HCT116 (cell line): ENCODE data around the gene AGPAT2. TPM values are rescaled to one million over a fixed set of nuclear protein-coding genes. Genes with fewer than 3 reads are reported as not detected.

Experiments
- ATAC-seq: fragments of 200-7000 bp; cut with Tn5 transposase; 2 replicates; pipeline ENCODE4 v1.9.1; 2020; ENCODE audit warnings: mild to moderate bottlenecking, moderate library complexity
- BruUV-seq: library from RNA; stranded (reverse); fragments of 400-500 nt; replicated peaks from 2 replicates; lab custom pipeline; 2021; lab: Mats Ljungman, UMichigan
- CTCF ChIA-PET: fragments of 300-600 bp; sonication (Branson Sonifier 250); formaldehyde crosslinking; loops from one replicate; lab custom pipeline; 2021; ENCODE audit warnings: antibody characterized with exemption; lab: Charles Lee
- POLR2A ChIA-PET: fragments of 300-600, 350-600 bp; sonication (Branson Sonifier 250); formaldehyde crosslinking; loops from one replicate; lab custom pipeline; 2021; ENCODE audit warnings: antibody characterized with exemption; lab: Charles Lee
- RAD21 ChIA-PET, 2 experiments: fragments of 300-600 bp; sonication (Branson Sonifier 250); formaldehyde crosslinking; loops; one replicate each; lab custom pipeline; 2023; ENCODE audit warnings: low total read pairs in 2 of 2; ENCODE audit not compliant: uncharacterized antibody in 2 of 2, unreplicated experiment in 2 of 2, low non-redundant PET in 1 of 2; lab: Charles Lee
- DNase-seq: peaks from one replicate; pipeline ENCODE4 v3.0.0-alpha.2; 2010; ENCODE audit warnings: low read depth, low spot score
- H2AFZ ChIP-seq: fragments of 200-600 bp; shearing (Covaris generic), sonication (generic); 2 replicates; pipeline ENCODE4 v1.6.1; 2017; ENCODE audit warnings: low read depth, mixed run types, mixed read lengths, antibody characterized with exemption, low read length; ENCODE audit not compliant: poor library complexity, severe bottlenecking
- H3K27ac ChIP-seq: 2 replicates; pipeline ENCODE4 v1.5.1; 2012; ENCODE audit warnings: low read depth, low read length
- H3K27me3 ChIP-seq: fragments of 200-600 bp; sonication (generic); 2 replicates; pipeline ENCODE4 v1.6.1; 2016; ENCODE audit warnings: mixed run types, low read length, mixed read lengths; ENCODE audit not compliant: insufficient read depth
- H3K36me3 ChIP-seq, 2 experiments: fragments of 200-500 bp in 1 of 2; fragments of 200-600 bp in 1 of 2; sonication (Bioruptor generic) in 1 of 2; sonication (generic) in 1 of 2; 2 replicates each; pipeline versions ENCODE4 v1.5.1 to v1.6.1; 2014 to 2016; ENCODE audit warnings: low read length in 2 of 2, inconsistent platforms in 1 of 2, mixed read lengths in 1 of 2, mixed run types in 1 of 2; ENCODE audit not compliant: insufficient read depth in 2 of 2, control insufficient read depth in 1 of 2
- H3K4me1 ChIP-seq, 2 experiments: fragments of 200-600 bp in 1 of 2; sonication (generic) in 1 of 2; 2 replicates each; pipeline versions ENCODE4 v1.5.1 to v1.6.1; 2012 to 2017; ENCODE audit warnings: low read length in 2 of 2, inconsistent platforms in 1 of 2, mild to moderate bottlenecking in 1 of 2, mixed read lengths in 1 of 2, mixed run types in 1 of 2, moderate library complexity in 1 of 2; ENCODE audit not compliant: insufficient read depth in 2 of 2, control insufficient read depth in 1 of 2
- H3K4me2 ChIP-seq: fragments of 200-600 bp; sonication (generic); 2 replicates; pipeline ENCODE4 v1.6.1; 2017; ENCODE audit warnings: mixed run types, low read length, mixed read lengths
- H3K4me3 ChIP-seq, 2 experiments: fragments of 200-600 bp in 1 of 2; sonication (generic) in 1 of 2; replicated peaks in 1 of 2; 2 replicates each; pipeline ENCODE4 v1.5.1; 2011 to 2016; ENCODE audit warnings: low read length in 2 of 2, control low read depth in 1 of 2, low read depth in 1 of 2, mild to moderate bottlenecking in 1 of 2, mixed read lengths in 1 of 2, mixed run types in 1 of 2
- H3K79me2 ChIP-seq: fragments of 200-600 bp; sonication (generic); 2 replicates; pipeline ENCODE4 v1.6.1; 2017; ENCODE audit warnings: mild to moderate bottlenecking, mixed run types, low read length, moderate library complexity, mixed read lengths; ENCODE audit not compliant: insufficient read depth
- H3K9ac ChIP-seq: fragments of 200-600 bp; sonication (generic); 2 replicates; pipeline ENCODE4 v1.6.1; 2016; ENCODE audit warnings: low read length, mixed read lengths
- H3K9me2 ChIP-seq: fragments of 200-600 bp; sonication (generic), shearing (Covaris generic); 2 replicates; pipeline ENCODE4 v1.6.1; 2017; ENCODE audit warnings: mixed run types, mild to moderate bottlenecking, moderate library complexity; ENCODE audit not compliant: insufficient read depth
- H3K9me3 ChIP-seq, 2 experiments: fragments of 200-500 bp in 1 of 2; fragments of 200-600 bp in 1 of 2; sonication (Bioruptor generic) in 1 of 2; sonication (generic) in 1 of 2; 2 replicates each; pipeline ENCODE4 v1.6.1; 2014 to 2017; ENCODE audit warnings: low read length in 2 of 2, mixed read lengths in 2 of 2, inconsistent platforms in 1 of 2, low read depth in 1 of 2, mild to moderate bottlenecking in 1 of 2, mixed run types in 1 of 2, moderate library complexity in 1 of 2; ENCODE audit not compliant: control insufficient read depth in 1 of 2, insufficient read depth in 1 of 2
- H4K20me1 ChIP-seq: fragments of 200-600 bp; sonication (generic), shearing (Covaris generic); 2 replicates; pipeline ENCODE4 v1.6.1; 2017; ENCODE audit warnings: mixed run types, mild to moderate bottlenecking, moderate library complexity; ENCODE audit not compliant: insufficient read depth
- CEBPB ChIP-seq: IDR thresholded peaks from 2 replicates; pipeline ENCODE4 v1.6.1; 2012; ENCODE audit warnings: low read depth
- ELF1 ChIP-seq: IDR thresholded peaks from 2 replicates; pipeline ENCODE4 v1.6.1; 2012; ENCODE audit warnings: low read depth, borderline replicate concordance
- JUND ChIP-seq: IDR thresholded peaks from 2 replicates; pipeline ENCODE4 v1.6.1; 2012
- POLR2AphosphoS5 ChIP-seq: IDR thresholded peaks from 2 replicates; pipeline ENCODE4 v1.6.1; 2011; ENCODE audit warnings: mild to moderate bottlenecking, low read depth, low read length, moderate library complexity
- SIN3A ChIP-seq: IDR thresholded peaks from 2 replicates; pipeline ENCODE4 v1.6.1; 2012; ENCODE audit warnings: low read depth
- SP1 ChIP-seq: IDR thresholded peaks from 2 replicates; pipeline ENCODE4 v1.6.1; 2012; ENCODE audit warnings: low read depth
- ZBTB33 ChIP-seq: IDR thresholded peaks from 2 replicates; pipeline ENCODE4 v1.6.1; 2011; ENCODE audit warnings: mild to moderate bottlenecking, low read length, moderate library complexity; ENCODE audit not compliant: insufficient replicate concordance; ENCODE audit errors: extremely low read depth
- intact Hi-C: fragments of 100-400 bp; cut with micrococcal nuclease; formaldehyde crosslinking; loops from 2 replicates; pipeline ENCODE4 v1.10.0; 2022
- total RNA-seq: library from RNA; stranded (reverse); gene quantifications from one replicate; pipeline ENCODE4 v1.2.1, GENCODE V29; 2021; ENCODE audit not compliant: unreplicated experiment

AGPAT2 gene
- total RNA-seq, 1 experiment from 2014 or later = 86.0 TPM

- ATAC-seq = no peak
- Histone ChIP-seq H3K9me2 (no peaks in the 10 kb centered on the region), H3K4me2 (no peak overlapping the region), H3K4me3 (no peak overlapping the region), H4K20me1 (no peaks in the 10 kb centered on the region), H3K27ac (no peak overlapping the region; the same call in 1 of the 2 replicates), H3K9me3 (peaks cover 0 to 4% of the 10 kb centered on the region in 2 experiments; a peak in 1 of 4 replicates), H3K4me1 (peaks cover 0 to 4% of the 10 kb centered on the region in 2 experiments; a peak in 2 of 4 replicates)
- RAD21 ChIA-PET = interaction anchor here (0.8 to 2.1 kb wide), 4 partner anchors 137 to 141 kb away, joined by 3 to 9 read pairs (median 4); no protein-coding TSS in a partner anchor
- no peak for TF ChIP-seq POLR2AphosphoS5
- TF ChIP-seq JUND = no peak
- TF ChIP-seq SIN3A = no peak
- no peak for TF ChIP-seq ELF1
- no peak for TF ChIP-seq ZBTB33
- TF ChIP-seq CEBPB = no peak
- TF ChIP-seq SP1 = no peak
- TF ChIP-seq, all 23 proteins: peak for 0
- ChIA-PET CTCF (interaction anchor here (1.1 to 7.4 kb wide), 2 partner anchors 8 to 140 kb away, joined by 3 to 108 read pairs; no protein-coding TSS in a partner anchor), POLR2A (interaction anchor here (1.4 kb wide), 1 partner anchor 86 kb away, joined by 4 read pairs; no protein-coding TSS in a partner anchor)
- Histone ChIP-seq H3K79me2 (no peaks in the 10 kb centered on the region), H3K9ac (no peak overlapping the region), H2AFZ (no peak overlapping the region), H3K27me3 (no peaks in the 10 kb centered on the region), H3K36me3 (no peaks in the 10 kb centered on the region)
- intact Hi-C loops = no loop called here
- no peak for DNase-seq
- no TSS peak for BruUV-seq
These were observed 61.1 kb downstream of the AGPAT2 start for GRCh38 chr9:136626066-136626725.
